GM10248 (cell line): ENCODE data around the gene SDR39U1.

ENCODE experiments used
- CTCF ChIA-PET: fragments of 300-600 bp; sonication (Branson Sonifier 250); formaldehyde crosslinking; extraction: SDS; loops from one replicate; lab custom pipeline; 2021; ENCODE audit warnings: antibody characterized with exemption; lab: Yijun Ruan, JAX
- POLR2A ChIA-PET: fragments of 350-650 bp; sonication (Branson Sonifier 250); formaldehyde crosslinking; extraction: SDS; loops from one replicate; lab custom pipeline; 2020; ENCODE audit warnings: antibody characterized with exemption; lab: Yijun Ruan, JAX
- DNase-seq: peaks from one replicate; pipeline ENCODE4 v3.0.0; 2012; ENCODE audit errors: extremely low spot score
- TF ChIP-seq, protein P1 (sequence below): IDR thresholded peaks from 2 replicates; pipeline ENCODE4 v1.5.1; 2012; ENCODE audit warnings: mild to moderate bottlenecking, low read depth; ENCODE audit errors: extremely low read depth, missing control alignments, control extremely low read depth

Gene SDR39U1

DNA sequence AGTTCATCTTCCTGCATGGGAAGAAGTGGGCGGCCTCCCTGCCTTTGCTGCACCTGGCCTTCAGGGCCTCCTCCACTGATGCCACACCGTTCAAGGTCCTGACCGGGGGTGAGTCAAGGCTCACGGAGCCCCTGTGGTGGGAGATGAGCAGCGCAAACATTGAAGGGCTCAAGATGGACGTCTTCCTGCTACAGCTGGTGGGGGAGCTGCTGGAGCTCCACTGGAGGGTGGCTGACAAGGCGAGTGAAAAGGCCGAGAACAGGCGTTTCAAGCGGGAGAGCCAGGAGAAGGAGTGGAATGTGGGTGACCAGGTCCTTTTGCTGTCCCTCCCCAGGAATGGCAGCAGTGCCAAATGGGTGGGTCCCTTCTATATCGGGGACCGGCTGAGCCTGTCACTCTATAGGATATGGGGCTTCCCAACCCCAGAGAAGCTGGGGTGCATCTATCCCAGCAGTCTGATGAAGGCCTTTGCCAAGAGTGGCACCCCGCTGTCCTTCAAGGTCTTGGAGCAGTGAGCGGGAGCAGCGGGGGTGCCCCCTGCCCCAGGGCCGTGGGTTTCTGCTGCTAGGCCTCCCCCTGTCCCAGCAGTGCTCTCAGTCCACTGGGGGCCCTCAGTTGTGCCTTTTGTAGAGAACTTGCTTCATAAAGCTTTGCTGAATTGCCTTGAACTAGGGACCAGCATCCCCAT lies 25.5 kb downstream of the SDR39U1 start:
- DNase-seq = no peak
- TF ChIP-seq, protein P1, sequence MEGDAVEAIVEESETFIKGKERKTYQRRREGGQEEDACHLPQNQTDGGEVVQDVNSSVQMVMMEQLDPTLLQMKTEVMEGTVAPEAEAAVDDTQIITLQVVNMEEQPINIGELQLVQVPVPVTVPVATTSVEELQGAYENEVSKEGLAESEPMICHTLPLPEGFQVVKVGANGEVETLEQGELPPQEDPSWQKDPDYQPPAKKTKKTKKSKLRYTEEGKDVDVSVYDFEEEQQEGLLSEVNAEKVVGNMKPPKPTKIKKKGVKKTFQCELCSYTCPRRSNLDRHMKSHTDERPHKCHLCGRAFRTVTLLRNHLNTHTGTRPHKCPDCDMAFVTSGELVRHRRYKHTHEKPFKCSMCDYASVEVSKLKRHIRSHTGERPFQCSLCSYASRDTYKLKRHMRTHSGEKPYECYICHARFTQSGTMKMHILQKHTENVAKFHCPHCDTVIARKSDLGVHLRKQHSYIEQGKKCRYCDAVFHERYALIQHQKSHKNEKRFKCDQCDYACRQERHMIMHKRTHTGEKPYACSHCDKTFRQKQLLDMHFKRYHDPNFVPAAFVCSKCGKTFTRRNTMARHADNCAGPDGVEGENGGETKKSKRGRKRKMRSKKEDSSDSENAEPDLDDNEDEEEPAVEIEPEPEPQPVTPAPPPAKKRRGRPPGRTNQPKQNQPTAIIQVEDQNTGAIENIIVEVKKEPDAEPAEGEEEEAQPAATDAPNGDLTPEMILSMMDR = no peak
- ChIA-PET CTCF (interaction anchor here (1.4 to 3.8 kb wide), 2 partner anchors 10 to 84 kb away, joined by 3 to 17 read pairs; no protein-coding TSS in a partner anchor), POLR2A (no interaction called here)

DNA sequence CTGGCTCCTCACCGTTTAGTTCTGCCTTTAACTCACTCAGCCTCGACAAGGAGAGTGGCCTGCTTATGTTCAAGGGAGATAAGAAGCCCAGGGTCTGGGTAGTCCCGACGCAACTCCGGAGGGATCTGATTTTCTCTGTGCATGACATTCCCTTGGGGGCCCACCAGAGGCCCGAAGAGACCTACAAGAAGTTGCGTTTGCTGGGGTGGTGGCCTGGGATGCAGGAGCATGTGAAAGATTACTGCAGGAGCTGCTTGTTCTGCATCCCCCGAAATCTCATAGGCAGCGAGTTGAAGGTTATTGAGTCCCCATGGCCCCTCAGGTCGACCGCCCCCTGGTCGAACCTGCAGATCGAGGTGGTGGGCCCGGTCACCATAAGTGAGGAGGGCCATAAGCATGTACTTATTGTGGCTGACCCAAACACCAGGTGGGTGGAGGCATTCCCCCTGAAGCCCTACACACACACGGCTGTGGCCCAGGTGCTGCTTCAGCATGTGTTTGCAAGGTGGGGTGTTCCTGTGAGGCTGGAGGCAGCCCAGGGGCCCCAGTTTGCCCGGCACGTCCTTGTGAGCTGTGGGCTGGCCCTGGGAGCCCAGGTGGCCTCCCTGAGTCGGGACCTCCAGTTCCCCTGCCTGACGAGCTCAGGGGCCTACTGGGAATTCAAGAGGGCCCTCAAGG lies 26.2 kb downstream of the SDR39U1 start:
- POLR2A ChIA-PET = no interaction called here
- TF ChIP-seq, protein P1 = no peak
- CTCF ChIA-PET = interaction anchor here (0.6 to 3.8 kb wide), 2 partner anchors 15 to 83 kb away, joined by 3 to 17 read pairs; no protein-coding TSS in a partner anchor
- no peak for DNase-seq

DNA sequence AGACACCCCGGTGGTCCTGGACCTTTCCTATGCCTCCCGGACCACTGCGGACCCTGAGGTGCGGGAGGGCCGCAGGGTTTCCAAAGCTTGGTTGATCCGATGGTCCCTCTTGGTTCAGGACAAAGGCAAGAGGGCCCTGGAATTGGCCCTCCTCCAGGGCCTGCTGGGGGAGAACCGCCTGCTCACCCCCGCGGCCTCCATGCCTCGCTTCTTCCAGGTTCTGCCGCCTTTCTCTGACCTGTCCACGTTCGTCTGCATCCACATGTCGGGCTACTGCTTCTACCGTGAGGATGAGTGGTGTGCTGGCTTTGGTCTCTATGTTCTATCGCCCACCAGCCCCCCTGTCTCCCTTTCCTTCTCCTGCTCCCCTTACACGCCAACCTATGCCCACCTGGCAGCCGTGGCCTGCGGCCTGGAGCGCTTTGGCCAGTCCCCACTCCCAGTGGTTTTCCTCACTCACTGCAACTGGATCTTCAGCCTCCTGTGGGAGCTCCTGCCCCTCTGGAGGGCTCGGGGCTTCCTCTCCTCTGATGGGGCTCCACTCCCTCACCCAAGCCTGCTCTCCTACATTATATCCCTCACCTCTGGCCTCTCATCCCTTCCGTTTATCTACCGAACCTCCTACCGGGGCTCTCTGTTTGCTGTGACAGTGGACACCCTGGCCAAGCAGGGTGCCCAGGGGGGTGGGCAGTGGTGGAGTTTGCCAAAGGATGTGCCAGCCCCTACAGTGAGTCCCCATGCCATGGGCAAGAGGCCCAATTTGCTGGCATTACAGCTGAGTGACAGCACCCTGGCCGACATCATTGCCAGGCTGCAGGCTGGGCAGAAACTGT lies 26.9 kb downstream of the SDR39U1 start:
- CTCF ChIA-PET = interaction anchor here (0.6 to 2.9 kb wide), 4 partner anchors 8 to 21 kb away, joined by 3 to 14 read pairs (median 5); no protein-coding TSS in a partner anchor
- POLR2A ChIA-PET = no interaction called here
- TF ChIP-seq, protein P1 = no peak
- DNase-seq = no peak

DNA sequence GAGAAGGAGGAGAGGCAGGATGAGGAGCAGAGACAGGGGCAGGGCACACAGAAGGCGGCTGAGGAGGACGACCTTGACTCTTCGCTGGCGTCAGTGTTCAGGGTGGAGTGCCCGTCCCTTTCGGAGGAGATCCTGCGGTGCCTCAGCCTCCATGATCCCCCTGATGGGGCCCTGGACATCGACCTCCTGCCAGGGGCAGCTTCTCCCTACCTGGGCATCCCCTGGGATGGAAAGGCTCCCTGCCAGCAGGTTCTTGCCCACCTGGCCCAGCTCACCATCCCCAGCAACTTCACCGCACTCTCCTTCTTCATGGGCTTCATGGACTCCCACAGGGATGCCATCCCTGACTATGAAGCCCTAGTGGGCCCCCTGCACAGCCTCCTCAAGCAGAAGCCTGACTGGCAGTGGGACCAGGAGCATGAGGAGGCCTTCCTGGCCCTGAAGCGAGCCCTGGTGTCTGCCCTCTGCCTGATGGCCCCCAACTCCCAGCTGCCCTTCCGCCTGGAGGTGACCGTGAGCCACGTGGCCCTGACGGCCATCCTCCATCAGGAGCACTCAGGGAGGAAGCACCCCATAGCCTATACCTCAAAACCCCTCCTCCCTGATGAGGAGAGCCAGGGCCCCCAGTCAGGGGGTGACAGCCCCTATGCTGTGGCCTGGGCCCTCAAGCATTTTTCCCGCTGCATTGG lies 27.7 kb downstream of the SDR39U1 start:
- POLR2A ChIA-PET = no interaction called here
- CTCF ChIA-PET = interaction anchor here (0.8 to 4.8 kb wide), 6 partner anchors 9 to 81 kb away, joined by 3 to 33 read pairs (median 8); partner anchors contain the start of genes CBLN3 and KHNYN

DNA sequence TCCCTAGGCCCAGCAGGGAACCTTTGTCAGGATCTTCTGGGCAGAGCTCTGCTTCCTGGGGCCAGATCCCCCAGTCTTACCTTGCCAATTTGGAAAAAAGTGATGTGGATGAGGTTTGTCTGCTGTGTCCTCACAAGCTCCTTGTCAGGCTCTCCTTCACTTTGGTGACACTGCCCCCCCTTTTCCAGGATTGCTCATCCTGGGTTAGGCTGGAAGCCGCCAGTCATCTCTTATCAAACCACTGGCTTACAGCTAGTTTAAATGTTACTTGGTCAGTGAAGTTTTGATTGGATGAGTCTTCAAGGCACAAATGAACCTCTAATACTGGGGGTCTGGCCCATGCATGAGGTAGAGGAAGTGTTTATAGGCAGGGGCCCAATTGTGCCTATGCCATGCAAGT lies 28.5 kb downstream of the SDR39U1 start:
- TF ChIP-seq, protein P1 = no peak
- POLR2A ChIA-PET = no interaction called here

More for the DNA sequence above, 27.7 kb downstream of the SDR39U1 start:
- DNase-seq = no peak
- TF ChIP-seq, protein P1 = no peak

More for the DNA sequence above, 28.5 kb downstream of the SDR39U1 start:
- CTCF ChIA-PET = interaction anchor here (0.8 to 4.8 kb wide), 9 partner anchors 9 to 106 kb away, joined by 3 to 33 read pairs (median 3); partner anchors contain the start of genes CBLN3 and KHNYN
- no peak for DNase-seq
